ENCODE data around the gene KRT16.

- TF ChIP-seq CTCF (IDR thresholded peaks at IDR 0.05): no peak
- TF ChIP-seq POLR2A (IDR thresholded peaks at IDR 0.05): no peak
These were observed 43.1 kb upstream of the KRT16 start for GRCh38 chr17:41655611-41656111.
